Activated CD4-positive, alpha-beta T cell treated with anti-CD3 and anti-CD28 coated beads for 48 hours (primary cell): Measurements from ENCODE around the gene SPG21.

Source experiments
- DNase-seq: peaks from one replicate; pipeline ENCODE4 v3.0.0-alpha.2; 2020

SPG21 gene

DNA sequence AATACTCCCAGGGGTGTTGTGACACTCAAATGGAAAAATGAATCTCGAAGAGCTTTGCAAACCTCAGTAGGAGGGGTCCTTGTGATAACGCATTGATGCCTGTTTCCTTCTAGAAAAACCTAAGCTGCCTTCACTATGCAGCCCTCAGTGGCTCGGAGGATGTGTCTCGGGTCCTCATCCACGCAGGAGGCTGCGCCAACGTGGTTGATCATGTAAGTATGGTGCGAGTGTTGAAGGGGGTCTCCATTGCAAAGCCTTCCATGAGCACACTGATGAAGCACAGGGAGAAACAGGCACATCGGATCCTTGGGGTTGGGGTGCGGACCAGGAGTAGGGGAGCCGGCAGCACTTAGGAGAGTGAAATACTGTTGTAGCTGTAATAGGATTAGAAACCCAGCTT lies 55.7 kb downstream of the SPG21 start:
- no peak for DNase-seq

DNA sequence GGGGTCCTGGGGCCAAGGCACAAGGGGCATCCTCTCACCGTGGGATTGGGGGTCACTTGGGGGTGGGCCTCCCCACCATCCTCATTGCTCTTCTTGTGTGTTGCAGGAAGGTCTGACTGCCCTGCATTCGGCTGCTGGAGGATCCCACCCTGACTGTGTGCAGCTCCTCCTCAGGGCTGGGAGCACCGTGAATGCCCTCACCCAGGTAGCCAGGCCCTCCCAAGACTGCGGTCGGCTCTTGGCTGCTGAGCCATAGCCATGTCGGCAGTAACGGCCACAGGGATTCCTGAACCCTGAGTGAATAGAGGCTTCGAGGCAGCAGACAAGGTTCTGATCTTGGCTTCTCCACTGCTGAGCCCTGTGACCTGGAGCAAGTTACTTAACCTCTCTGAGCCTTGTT lies 58.3 kb downstream of the SPG21 start:
- no peak for DNase-seq

DNA sequence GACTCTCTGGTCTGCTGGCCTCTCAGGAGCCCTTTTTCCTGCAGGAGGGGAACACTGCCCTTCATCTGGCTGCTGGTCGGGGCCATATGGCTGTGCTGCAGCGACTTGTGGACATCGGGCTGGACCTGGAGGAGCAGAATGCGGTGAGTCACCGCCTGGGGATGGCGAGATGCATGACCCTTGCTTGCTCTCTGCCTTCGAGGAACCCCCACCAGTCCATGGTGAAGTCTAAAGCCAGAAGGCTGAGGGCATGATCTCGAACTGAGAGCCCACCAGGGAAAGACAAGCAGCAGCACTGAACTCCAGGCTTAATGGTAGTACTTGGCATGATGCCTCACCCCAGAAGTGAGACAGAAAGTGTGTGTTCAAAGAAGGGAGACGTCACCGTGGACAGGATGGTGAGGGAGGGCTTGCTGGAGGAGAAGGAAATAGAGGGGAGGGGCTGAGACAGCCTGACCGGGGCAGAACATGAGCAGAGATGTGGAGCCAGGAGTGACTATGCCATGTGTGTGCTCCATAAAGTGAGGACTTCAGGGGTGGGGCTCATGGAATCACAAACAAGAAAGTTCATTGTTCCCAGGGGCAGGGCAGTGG lies 58.8 kb downstream of the SPG21 start:
- DNase-seq, result no peak

DNA sequence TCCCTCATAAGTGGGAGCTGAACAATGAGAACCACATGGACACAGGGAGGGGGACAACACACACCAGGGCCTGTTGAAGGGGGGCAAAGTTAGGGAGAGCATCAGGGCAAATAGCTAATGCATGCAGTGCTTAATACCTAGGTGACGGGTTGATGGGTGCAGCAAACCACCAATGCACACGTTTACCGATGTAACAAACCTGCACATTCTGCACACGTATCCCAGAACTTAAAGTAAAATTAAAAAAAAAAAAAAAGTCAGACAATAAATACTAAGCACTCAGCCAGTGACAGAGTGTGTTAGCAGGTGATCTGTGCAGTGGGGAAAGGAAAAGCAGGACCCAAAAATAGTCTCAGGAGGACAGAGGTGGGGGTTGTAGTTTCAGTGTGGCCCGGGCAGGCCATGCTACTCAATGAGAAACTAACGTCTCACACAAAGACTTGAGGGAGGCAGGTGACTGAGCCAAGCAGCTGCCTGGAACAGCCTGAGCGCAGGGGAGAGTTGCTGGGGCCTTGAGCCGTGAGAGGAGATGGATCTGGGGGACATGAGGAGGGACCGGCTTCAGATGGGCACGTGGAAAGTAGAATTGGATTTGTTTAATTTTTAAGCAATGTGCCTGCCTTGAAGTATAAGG lies 59.6 kb downstream of the SPG21 start:
- DNase-seq, result no peak

DNA sequence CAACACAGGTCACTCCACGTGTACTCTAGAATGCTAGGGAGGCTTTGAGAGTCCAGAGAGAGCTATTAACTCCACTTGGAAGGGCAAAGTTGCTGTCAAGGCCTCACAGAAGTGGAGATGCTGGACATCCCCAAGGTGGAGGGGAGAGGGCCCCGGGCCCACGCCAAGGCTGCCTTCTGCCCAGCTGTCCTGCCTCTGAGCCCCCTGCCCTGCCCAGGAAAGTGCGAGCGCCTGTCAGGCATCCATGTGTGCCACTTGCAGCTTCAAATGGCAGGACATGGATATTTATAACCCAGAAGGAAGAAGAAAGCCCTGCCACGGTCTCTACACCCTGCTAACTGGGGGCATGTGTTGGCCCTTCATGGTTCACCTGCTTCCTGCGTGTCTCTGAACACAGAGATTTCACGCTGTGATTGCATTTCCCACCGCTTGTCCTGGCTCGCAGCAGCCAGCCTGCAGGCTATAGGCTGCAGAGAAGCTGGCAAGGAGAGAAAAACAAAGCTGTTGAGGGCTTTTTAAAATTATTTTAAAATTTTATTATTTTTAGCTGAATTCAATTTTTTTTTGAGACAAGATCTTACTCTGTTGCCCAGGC lies 61.0 kb downstream of the SPG21 start:
- no peak for DNase-seq

DNA sequence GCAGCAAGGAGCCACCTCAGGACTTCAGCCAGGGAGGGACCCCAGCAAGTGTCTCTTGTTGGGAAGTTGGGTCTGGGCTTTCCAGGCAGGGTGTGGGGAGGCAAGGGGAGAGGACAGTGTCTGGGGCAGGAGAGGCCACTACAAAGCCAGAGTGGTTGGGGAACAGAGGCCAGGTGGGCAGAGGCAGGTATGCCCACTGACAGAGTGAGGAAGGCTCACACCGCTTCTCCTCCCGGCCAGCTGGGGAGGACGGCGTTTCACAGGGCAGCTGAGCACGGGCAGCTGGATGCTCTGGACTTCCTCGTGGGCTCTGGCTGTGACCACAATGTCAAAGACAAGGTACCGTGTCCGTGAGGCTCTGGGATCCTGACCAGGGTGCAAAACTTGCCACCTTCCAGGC lies 63.1 kb downstream of the SPG21 start:
- no peak for DNase-seq

DNA sequence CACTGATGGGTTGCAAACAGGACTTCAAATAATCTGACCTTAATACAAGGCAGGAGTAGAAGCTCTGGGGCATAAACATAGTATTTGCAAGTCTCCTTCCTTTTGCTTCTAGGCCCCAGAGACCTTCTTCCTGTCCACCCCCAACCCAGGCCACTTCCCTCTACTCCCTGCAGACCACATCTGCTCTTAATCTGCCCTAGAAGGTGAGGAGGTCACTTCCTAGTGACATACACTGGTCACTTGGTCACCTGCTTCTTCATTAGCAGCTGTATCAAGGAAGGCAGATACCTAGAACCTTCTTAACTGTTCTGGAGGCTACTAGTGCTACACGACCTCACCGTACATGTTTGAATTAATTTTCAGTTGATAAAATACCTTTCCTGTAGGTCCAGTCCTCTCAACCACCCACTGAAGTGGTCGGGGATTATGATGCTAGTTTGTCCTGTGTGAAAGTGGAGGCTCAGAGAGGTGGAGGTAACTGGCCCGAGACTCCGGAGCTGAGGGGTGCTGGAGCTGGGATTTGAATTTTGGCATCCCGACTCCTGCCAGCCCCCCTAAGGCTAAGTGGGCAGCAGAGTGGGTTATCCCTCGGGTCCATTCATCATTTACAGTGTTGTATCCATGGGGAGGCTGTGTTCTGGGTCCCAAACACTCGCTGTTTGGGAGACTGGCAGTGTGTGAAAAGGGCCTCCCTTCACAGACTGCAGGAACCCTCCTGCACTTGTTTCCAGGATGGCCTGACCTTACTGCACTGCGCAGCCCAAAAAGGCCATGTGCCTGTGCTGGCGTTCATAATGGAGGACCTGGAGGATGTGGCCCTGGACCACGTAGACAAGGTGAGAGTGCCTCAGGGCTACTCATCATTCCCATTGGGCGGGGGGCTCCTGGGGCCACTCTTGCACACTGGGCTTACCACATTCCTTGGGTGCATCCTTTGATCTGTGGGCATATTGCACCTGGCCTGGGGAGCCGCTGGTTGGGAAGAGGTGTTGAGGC lies 64.1 kb downstream of the SPG21 start:
- no peak for DNase-seq

DNA sequence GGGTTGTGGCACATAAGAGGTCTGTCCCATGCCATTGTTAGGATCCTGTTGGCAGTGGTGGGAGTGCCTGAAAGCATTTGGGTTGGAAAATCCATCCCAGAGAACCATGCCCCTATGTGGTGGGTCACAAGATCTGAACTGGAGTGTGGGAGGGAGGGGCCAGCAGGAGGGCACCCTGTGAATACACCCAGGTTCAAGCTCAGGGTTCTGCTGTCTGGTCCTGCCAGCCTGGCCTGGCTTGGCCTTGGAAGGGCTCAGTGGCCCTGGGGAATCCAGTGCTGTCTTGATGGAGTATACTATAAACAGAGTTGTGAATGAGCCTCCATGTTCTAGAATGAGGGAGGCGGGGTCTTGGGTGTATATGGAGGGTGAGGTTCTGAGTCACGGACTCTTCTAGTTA lies 66.2 kb downstream of the SPG21 start:
- DNase-seq, result no peak

DNA sequence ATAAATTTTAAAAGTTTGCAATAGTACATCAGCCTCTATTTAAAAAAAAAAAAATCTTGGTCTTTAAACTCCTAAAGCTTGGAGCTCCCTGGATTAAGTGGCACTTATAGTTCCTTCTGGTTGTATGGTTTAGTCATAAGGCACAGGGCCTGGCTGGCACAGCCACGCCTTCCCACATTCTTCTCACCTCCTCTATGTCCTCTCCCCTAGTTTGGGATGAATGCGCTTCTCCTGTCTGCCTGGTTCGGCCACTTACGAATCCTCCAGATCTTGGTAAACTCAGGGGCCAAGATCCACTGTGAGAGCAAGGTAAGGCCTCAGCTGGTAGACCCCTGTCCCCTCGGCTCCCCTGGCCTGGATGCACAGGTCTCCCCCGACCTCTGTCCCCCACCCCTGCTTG lies 68.0 kb downstream of the SPG21 start:
- no peak for DNase-seq

DNA sequence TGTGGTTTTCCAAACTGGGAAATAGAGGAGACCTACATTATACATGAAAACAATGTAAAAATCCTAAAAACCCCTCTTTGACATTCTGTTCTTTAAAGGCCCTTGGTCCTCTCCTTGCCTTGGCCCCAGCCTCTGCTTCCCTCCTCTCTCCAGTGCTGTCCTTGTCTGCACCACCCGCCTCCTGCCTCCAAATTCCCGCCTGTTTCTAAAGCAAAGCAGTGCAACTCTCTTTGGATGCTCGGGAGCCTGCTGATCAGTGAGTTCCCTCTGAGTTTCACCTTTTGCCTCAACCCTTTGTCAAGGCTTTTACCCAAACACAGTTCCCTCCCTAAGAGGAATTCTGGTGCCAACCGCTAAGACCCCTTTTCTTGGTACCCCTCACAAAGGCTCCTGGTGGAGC lies 70.0 kb downstream of the SPG21 start:
- no peak for DNase-seq

DNA sequence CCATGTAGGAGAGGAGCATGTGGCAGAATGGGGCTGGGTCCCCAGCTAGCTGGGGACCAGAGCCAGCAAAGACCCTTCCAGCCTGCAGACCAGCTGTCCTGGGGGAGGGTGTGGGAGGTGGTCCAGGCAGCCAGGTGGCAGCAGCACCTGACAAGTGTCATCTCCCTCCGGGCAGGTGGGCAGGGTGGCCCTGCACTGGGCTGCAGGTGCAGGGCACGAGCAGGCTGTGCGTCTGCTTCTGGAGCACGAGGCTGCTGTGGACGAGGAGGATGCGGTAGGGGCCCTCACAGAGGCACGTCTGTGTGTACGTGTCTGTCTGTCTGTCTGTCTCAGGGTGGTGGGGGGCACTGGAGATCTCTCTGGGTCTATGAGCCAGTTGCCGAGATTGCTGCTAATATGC lies 72.5 kb downstream of the SPG21 start:
- DNase-seq, result no peak

DNA sequence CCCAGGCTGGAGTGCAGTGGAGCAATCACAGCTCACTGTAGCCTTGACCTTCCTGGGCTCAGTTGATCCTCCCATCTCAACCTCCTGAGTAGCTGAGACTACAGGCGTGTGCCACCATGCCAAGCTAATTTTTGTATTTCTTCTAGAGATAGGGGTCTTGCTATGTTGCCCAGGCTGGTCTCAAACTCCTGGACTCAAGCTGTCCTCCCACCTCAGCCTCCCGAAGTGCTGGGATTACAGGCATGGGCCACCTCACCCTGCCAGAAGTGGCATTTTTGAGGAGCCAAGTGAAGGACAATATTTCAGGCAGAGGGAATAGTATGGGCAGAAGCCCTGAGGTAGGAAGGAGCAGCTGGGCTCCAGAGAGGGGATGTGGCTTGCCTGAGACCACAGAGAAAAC lies 73.3 kb downstream of the SPG21 start:
- no peak for DNase-seq

DNA sequence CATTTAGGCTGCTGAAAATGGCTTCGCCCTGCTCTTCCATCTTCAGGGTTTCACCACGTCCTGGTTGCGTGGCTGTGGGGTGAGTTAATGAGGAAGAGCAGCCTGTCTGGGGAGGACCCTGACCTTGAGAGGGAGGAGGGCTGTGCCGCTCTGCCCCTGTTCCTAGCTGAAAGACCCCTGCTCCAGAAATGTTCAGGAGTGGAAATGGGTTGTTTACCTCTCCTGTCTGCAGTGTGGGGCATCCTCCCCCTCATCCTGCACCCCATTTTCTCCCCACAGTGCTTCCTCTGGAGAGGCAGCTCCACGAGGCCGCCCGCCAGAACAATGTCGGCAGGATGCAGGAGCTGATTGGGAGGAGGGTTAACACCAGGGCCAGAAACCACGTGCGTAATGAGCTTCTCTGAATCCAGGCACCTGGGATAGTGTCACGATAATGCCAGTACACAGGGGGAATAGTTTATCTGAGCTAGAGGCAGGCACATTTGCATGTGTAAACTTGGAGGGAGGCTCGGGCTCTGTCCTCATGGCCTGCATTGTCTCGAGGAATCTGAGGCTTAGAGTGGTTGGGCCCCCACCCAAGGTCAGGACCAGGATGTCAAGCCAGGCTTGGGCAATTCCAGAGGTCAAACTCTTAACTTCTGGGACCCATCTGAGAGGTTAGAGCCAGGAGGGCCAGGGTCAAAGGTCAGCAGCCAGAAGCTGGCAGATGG lies 74.0 kb downstream of the SPG21 start:
- no peak for DNase-seq
